Measurements from ENCODE around the gene TMEM131L. TPM values are rescaled to one million over a fixed set of nuclear protein-coding genes. Genes with fewer than 3 reads are reported as not detected.
"Not testable (repeated sequence)": the region's sequence is repeated elsewhere in the genome, so short reads cannot be mapped to it uniquely, and the experiment has no call there.

Gene TMEM131L
- total RNA-seq, 1 experiment from 2014 or later: 4.5 TPM

- DNase-seq (ENCODE audit: low spot score): no peak
- in situ Hi-C loops (cut with HindIII; ENCODE audit: low sequenced_read_pairs): no loop called here
Observed at GRCh38 chr4:153531000-153531358, 64.8 kb downstream of the TMEM131L start.

GRCh38 chr4:153531976-153532626 lies 65.9 kb downstream of the TMEM131L start:
- in situ Hi-C loops (cut with HindIII; ENCODE audit: low sequenced_read_pairs): no loop called here
- no peak for DNase-seq (ENCODE audit: low spot score)

- DNase-seq (ENCODE audit: low spot score): no peak
- in situ Hi-C loops (cut with HindIII; ENCODE audit: low sequenced_read_pairs): no loop called here
Observed at GRCh38 chr4:153532636-153533035, 66.5 kb downstream of the TMEM131L start.

GRCh38 chr4:153533387-153533786 lies 67.2 kb downstream of the TMEM131L start:
- in situ Hi-C loops (cut with HindIII; ENCODE audit: low sequenced_read_pairs): no loop called here

GRCh38 chr4:153534792-153535629 lies 68.9 kb downstream of the TMEM131L start:
- in situ Hi-C loops (cut with HindIII; ENCODE audit: low sequenced_read_pairs): no loop called here
- DNase-seq (ENCODE audit: low spot score): no peak

More at GRCh38 chr4:153533387-153533786, 67.2 kb downstream of the TMEM131L start:
- no peak for DNase-seq (ENCODE audit: low spot score)

- in situ Hi-C loops (cut with HindIII; ENCODE audit: low sequenced_read_pairs): no loop called here
- no peak for DNase-seq (ENCODE audit: low spot score)
Observed at GRCh38 chr4:153535772-153536513, 69.8 kb downstream of the TMEM131L start.

GRCh38 chr4:153537493-153537960 lies 71.4 kb downstream of the TMEM131L start:
- in situ Hi-C loops (cut with HindIII; ENCODE audit: low sequenced_read_pairs): no loop called here

GRCh38 chr4:153538487-153539357 lies 72.6 kb downstream of the TMEM131L start:
- no peak for DNase-seq (ENCODE audit: low spot score)

More at GRCh38 chr4:153537493-153537960, 71.4 kb downstream of the TMEM131L start:
- no peak for DNase-seq (ENCODE audit: low spot score)

GRCh38 chr4:153539422-153539821 lies 73.3 kb downstream of the TMEM131L start:
- in situ Hi-C loops (cut with HindIII; ENCODE audit: low sequenced_read_pairs): no loop called here
- DNase-seq (ENCODE audit: low spot score): no peak

More at GRCh38 chr4:153538487-153539357, 72.6 kb downstream of the TMEM131L start:
- in situ Hi-C loops (cut with HindIII; ENCODE audit: low sequenced_read_pairs): no loop called here

GRCh38 chr4:153541456-153542096 lies 75.4 kb downstream of the TMEM131L start:
- in situ Hi-C loops (cut with HindIII; ENCODE audit: low sequenced_read_pairs): no loop called here
- no peak for DNase-seq (ENCODE audit: low spot score)

- DNase-seq (ENCODE audit: low spot score): no peak
- in situ Hi-C loops (cut with HindIII; ENCODE audit: low sequenced_read_pairs): no loop called here
Observed at GRCh38 chr4:153542131-153542530, 76.0 kb downstream of the TMEM131L start.

GRCh38 chr4:153542834-153543233 lies 76.7 kb downstream of the TMEM131L start:
- in situ Hi-C loops (cut with HindIII; ENCODE audit: low sequenced_read_pairs): no loop called here
- no peak for DNase-seq (ENCODE audit: low spot score)

GRCh38 chr4:153543351-153543750 lies 77.2 kb downstream of the TMEM131L start:
- DNase-seq (ENCODE audit: low spot score): no peak
- in situ Hi-C loops (cut with HindIII; ENCODE audit: low sequenced_read_pairs): no loop called here

- in situ Hi-C loops (cut with HindIII; ENCODE audit: low sequenced_read_pairs): no loop called here
- no peak for DNase-seq (ENCODE audit: low spot score)
Observed at GRCh38 chr4:153545822-153546221, 79.7 kb downstream of the TMEM131L start.

- in situ Hi-C loops (cut with HindIII; ENCODE audit: low sequenced_read_pairs): no loop called here
- DNase-seq (ENCODE audit: low spot score): no peak
Observed at GRCh38 chr4:153546280-153546679, 80.1 kb downstream of the TMEM131L start.

- DNase-seq (ENCODE audit: low spot score): no peak
- in situ Hi-C loops (cut with HindIII; ENCODE audit: low sequenced_read_pairs): no loop called here
Observed at GRCh38 chr4:153547520-153547919, 81.4 kb downstream of the TMEM131L start.

GRCh38 chr4:153548907-153549306 lies 82.7 kb downstream of the TMEM131L start:
- DNase-seq (ENCODE audit: low spot score); in situ Hi-C loops (cut with HindIII; ENCODE audit: low sequenced_read_pairs): not testable (repeated sequence)

GRCh38 chr4:153549405-153549804 lies 83.2 kb downstream of the TMEM131L start:
- no peak for DNase-seq (ENCODE audit: low spot score)
- in situ Hi-C loops (cut with HindIII; ENCODE audit: low sequenced_read_pairs): no loop called here
